Stimulated activated CD8-positive, alpha-beta memory T cell treated with anti-CD3 and anti-CD28 coated beads, Interleukin-2, amount 100 ng/mL, for 1 hour (primary cell): ENCODE data around the gene ZCCHC7.
"Not testable (repeated sequence)": the region's sequence is repeated elsewhere in the genome, so short reads cannot be mapped to it uniquely, and the experiment has no call there.

Source experiments
- DNase-seq, 2 donors: peaks; one replicate each; pipeline ENCODE4 v3.0.0-alpha.2; 2020; ENCODE audit warnings: low read depth in 2 of 2

Gene ZCCHC7

GRCh38 chr9:37119907-37120842 lies at the start of gene ZCCHC7:
Gene ZCCHC7, plus strand, starts transcription at chr9:37120574.
- DNase-seq, result peak; percentile 95 to 96

- DNase-seq, result not testable (repeated sequence)
Measured at GRCh38 chr9:37074790-37075189, 45.6 kb upstream of the ZCCHC7 start.

GRCh38 chr9:37079370-37080164 lies 40.8 kb upstream of the ZCCHC7 start:
- DNase-seq, result peak; percentile 83 to 85

GRCh38 chr9:37080165-37080628 lies 40.2 kb upstream of the ZCCHC7 start:
- DNase-seq, result peak in 1 of 2 donors; percentile 1

- DNase-seq, result not testable (repeated sequence)
Measured at GRCh38 chr9:37081507-37081906, 38.9 kb upstream of the ZCCHC7 start.

- no peak for DNase-seq
Measured at GRCh38 chr9:37082214-37082765, 38.1 kb upstream of the ZCCHC7 start.

GRCh38 chr9:37083654-37084053 lies 36.7 kb upstream of the ZCCHC7 start:
- DNase-seq, result no peak

- DNase-seq, result no peak
Measured at GRCh38 chr9:37085233-37085632, 35.1 kb upstream of the ZCCHC7 start.

- DNase-seq, result not testable (repeated sequence)
Measured at GRCh38 chr9:37092714-37093295, 27.6 kb upstream of the ZCCHC7 start.

GRCh38 chr9:37094751-37095150 lies 25.6 kb upstream of the ZCCHC7 start:
- DNase-seq, result no peak

- no peak for DNase-seq
Measured at GRCh38 chr9:37096628-37097027, 23.7 kb upstream of the ZCCHC7 start.

- DNase-seq, result no peak
Measured at GRCh38 chr9:37097294-37097693, 23.1 kb upstream of the ZCCHC7 start.

GRCh38 chr9:37100327-37100726 lies 20.0 kb upstream of the ZCCHC7 start:
- no peak for DNase-seq

GRCh38 chr9:37100741-37101140 lies 19.6 kb upstream of the ZCCHC7 start:
- DNase-seq, result no peak

- DNase-seq, result no peak
Measured at GRCh38 chr9:37102486-37102885, 17.9 kb upstream of the ZCCHC7 start.

- no peak for DNase-seq
Measured at GRCh38 chr9:37104183-37104889, 16.0 kb upstream of the ZCCHC7 start.

GRCh38 chr9:37105234-37105633 lies 15.1 kb upstream of the ZCCHC7 start:
- DNase-seq, result no peak

GRCh38 chr9:37107701-37108100 lies 12.7 kb upstream of the ZCCHC7 start:
- DNase-seq, result no peak

- DNase-seq, result not testable (repeated sequence)
Measured at GRCh38 chr9:37114442-37114841, 5.9 kb upstream of the ZCCHC7 start.

- no peak for DNase-seq
Measured at GRCh38 chr9:37117956-37118355, 2.4 kb upstream of the ZCCHC7 start.

- DNase-seq, result no peak
Measured at GRCh38 chr9:37119360-37119759, 1.0 kb upstream of the ZCCHC7 start.
